ENCODE data around the gene NPIPA1.
"Not testable (repeated sequence)": the region's sequence is repeated elsewhere in the genome, so short reads cannot be mapped to it uniquely, and the experiment has no call there.

NPIPA1 gene

DNA sequence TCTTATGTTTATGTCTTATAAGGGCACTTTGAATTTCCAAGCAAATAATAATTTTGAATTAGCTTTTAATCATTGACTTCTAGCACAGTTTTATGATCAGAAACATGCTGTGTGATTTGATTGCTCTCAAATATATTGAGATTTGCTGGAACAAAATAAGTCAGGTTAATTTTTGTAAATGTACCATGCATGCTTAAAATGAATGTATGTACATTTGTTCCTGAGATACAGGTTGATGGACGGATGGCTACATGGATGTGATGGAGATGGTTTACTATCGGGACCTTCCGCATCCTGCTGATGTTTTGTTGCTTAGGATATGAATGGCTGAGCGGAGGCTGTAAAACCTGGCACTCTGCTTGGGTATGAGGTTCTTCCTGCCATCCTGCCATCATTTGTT lies at the start of gene NPIPA1:
TSS of gene NPIPA1 (plus strand) at position 301 of the 400 bp plus-strand sequence. CDS start at position 301, 0 bp downstream.
- H3K27me3 Mint-ChIP-seq, H3K4me1 Mint-ChIP-seq, H3K27ac Mint-ChIP-seq, H3K9me3 Mint-ChIP-seq, H3K36me3 Mint-ChIP-seq, ATAC-seq, H3K4me3 Mint-ChIP-seq: not testable (repeated sequence)

DNA sequence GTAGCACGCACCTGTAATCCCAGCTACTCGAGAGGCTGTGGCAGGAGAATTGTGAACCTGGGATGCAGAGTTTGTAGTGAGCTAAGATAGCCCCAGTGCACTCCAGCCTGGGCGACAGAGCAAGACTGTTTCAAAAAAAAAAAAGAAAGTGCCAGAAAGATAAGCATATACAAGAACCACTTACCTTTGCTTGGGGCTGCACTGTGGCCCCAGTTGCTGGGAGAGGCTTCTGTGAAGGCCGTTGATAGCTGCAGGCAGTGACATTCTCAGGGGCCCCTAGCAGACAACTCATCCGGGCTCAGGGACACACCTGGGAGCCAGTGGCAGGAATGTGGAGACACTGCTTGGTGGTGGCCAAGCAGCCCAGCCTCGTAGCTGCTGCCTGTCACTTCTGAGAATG lies 45.1 kb upstream of the NPIPA1 start:
- H3K36me3 Mint-ChIP-seq, H3K27me3 Mint-ChIP-seq, H3K4me1 Mint-ChIP-seq, H3K27ac Mint-ChIP-seq, H3K9me3 Mint-ChIP-seq, ATAC-seq, H3K4me3 Mint-ChIP-seq: not testable (repeated sequence)

DNA sequence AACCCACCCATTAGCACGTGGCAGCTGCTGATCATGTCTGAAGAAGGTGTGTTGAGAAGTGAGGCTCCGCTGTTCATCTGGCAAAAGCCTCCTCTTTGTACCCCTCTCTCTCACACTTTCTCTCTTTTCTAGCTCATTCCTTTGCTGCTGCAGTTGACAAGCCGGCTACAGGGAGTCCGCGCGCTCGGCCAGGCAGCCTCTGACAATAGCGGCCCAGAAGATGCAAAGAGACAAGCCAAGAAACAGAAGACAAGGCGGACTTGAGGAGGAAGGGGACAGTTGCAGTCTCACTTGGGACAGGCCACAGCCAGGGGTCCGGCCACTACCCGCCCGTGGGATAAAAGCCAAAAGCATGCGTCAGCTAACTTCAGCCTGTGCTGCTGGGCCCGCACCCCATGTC lies 41.9 kb upstream of the NPIPA1 start:
- H3K36me3 Mint-ChIP-seq, H3K4me1 Mint-ChIP-seq, H3K27me3 Mint-ChIP-seq, H3K9me3 Mint-ChIP-seq, ATAC-seq, H3K27ac Mint-ChIP-seq, H3K4me3 Mint-ChIP-seq: not testable (repeated sequence)

DNA sequence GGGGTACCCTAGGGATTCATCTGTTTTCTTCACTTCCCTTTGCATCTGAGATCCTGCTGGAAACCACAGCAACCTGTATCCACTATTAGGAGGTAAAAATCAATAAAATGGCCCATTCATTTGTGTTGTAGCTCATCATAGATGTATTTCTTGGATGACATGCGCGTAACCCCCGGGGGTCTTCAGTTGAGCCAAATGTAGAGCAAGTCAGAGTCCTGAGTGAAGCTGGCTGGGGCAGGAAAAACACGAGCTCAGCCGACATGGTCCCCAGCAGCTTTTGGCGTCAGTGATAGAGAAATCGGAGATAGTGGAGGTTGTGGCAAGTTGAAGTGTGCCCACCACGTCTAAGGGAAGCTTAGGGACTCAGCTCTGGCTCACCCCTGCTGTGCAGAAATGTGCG lies 41.2 kb upstream of the NPIPA1 start:
- not testable (repeated sequence) for H3K4me1 Mint-ChIP-seq, ATAC-seq, H3K9me3 Mint-ChIP-seq, H3K4me3 Mint-ChIP-seq, H3K27me3 Mint-ChIP-seq, H3K36me3 Mint-ChIP-seq, H3K27ac Mint-ChIP-seq

DNA sequence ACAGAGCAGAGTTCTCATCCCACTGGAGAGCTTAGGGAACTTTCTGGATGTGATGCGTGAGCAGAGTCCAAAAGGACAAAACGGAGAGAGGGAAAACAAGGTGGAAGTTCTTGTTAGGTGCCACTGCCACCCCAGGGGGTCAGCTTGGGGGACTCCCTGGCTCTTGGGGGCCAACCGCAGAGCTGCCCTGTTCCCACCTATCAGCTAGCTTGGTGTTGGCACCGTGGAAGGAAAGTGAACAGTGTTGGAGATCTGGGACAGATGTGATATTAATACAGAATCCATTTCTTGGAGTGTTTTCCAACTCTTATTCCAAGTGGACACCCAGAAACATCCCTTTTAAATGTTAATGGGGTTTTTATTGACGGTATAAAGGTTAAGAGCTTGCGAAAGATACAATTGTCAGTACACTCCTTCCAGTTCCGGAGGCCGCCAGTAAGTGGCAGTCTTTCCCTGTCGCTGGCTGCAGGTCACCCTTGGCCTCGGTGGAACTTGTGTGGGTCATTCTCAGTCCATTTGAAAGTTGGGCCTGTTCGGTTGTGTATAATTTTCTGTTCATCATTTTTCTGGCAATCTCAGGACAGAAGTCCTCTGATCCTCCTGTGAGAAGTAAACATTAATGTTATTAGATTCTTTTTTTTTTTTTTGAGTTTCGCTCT lies 40.1 kb upstream of the NPIPA1 start:
- not testable (repeated sequence) for H3K4me3 Mint-ChIP-seq, H3K9me3 Mint-ChIP-seq, H3K27me3 Mint-ChIP-seq, H3K4me1 Mint-ChIP-seq, H3K36me3 Mint-ChIP-seq, H3K27ac Mint-ChIP-seq, ATAC-seq

DNA sequence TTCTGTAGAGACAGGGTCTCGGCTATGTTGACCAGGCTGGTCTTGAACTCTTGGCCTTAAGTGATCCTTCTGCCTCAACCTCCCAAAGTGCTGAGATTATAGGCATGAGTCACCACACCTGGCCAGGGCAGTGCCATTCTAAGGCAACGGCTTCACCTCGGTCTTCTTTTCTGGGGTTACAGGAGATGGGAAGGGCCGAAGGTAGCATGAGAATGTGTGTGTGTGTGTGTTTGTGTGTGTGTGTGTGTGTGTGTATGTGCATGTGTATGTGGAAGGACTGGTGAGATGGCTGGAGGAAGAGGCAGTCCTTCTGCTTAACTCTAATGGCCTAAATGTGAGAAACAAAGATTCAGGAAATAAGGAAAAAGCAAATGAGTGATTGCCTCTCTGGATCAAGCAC lies 39.1 kb upstream of the NPIPA1 start:
- H3K4me3 Mint-ChIP-seq, H3K4me1 Mint-ChIP-seq, ATAC-seq, H3K9me3 Mint-ChIP-seq, H3K27me3 Mint-ChIP-seq, H3K27ac Mint-ChIP-seq, H3K36me3 Mint-ChIP-seq: not testable (repeated sequence)

DNA sequence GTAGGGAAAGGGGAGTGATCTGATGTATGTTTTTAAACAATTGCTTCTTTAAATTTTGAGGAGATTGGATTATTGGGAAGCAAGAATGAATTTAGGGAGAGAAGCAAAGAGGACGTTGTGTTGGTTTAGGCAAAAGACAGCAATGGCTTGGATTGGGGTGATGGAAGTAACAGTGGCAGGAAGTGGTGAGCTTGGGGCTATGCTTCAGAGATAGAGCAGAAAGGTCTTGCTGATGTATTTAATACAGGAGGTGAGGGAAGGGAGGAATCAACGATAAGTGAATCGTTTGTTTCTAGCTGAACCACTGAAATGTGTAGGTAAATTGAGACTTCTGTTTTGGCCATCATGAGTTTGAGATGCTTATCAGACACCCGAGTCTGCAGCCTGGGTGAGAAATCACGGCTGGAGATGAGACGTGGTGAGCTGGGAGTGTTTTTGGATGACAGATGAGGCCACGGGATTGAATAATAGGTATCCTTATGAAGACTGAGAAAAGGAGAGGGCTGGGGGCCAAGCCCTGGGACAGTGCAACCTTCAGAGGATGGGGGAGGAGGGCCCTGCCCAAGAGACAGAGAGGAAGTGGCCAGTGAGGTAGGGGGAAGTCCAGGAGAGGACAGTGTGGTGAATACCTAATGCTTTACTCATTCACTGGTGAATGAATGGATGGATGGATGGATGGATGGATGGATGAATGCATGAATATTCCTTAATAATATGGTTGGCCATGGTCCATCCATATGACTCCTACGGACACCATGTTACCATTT lies 33.9 kb upstream of the NPIPA1 start:
- not testable (repeated sequence) for H3K9me3 Mint-ChIP-seq, H3K4me3 Mint-ChIP-seq, H3K4me1 Mint-ChIP-seq, H3K27me3 Mint-ChIP-seq, H3K36me3 Mint-ChIP-seq
- H3K27ac Mint-ChIP-seq: peak overlapping the region; percentile 53
- peak; percentile 64 for ATAC-seq

DNA sequence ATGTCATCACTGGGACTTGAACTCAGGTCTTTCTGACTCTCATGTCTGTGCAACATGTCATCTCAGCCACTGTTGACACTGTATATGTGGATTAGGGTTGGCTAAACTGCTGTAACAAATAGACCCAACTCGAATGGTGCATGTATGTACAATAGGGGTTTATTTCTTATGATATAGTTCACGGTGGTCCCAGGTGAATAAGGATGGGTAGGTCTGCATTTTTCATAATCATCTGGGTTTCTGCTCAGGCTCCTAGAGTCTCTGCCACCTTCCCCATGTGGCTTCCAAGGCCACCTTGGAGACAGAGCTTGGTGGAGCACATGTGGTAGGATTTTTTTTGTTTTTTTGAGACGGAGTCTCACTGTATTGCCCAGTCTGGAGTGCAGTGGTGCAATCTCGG lies 27.5 kb upstream of the NPIPA1 start:
- ATAC-seq, H3K4me1 Mint-ChIP-seq, H3K4me3 Mint-ChIP-seq, H3K9me3 Mint-ChIP-seq, H3K36me3 Mint-ChIP-seq, H3K27me3 Mint-ChIP-seq, H3K27ac Mint-ChIP-seq: not testable (repeated sequence)

DNA sequence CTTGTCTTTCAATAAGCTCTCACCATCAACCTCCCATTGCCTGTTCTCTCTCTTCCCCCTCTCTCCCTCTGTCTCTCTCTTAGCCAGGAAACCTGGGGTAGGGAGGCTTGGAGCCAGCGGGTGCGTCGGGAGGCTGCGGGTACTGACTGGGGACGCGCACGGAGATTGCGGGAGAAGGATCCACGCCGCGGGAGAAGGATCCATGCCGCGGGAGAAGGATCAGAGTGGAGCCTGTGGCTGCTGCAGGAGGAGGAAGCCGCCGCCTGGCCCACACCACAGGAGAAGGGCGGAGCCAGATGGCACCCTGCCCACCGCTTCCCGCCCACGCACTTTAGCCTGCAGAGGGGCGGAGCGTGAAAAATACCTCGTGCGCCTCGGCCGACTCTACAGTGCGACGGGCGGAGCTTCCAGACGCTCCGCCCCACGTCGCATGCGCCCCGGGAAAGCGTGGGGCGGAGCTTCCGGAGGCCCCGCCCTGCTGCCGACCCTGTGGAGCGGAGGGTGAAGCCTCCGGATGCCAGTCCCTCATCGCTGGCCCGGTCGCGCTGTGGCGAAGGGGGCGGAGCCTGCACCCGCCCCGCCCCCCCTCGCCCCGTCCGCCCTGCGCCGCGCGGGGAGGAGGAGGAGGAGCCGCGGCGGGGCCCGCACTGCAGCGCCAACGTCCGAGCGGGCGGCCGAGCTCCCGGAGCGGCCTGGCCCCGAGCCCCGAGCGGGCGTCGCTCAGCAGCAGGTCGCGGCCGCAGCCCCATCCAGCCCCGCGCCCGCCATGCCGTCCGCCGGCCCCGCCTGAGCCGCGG lies 26.2 kb upstream of the NPIPA1 start:
- not testable (repeated sequence) for H3K27me3 Mint-ChIP-seq, H3K9me3 Mint-ChIP-seq, H3K4me3 Mint-ChIP-seq, H3K4me1 Mint-ChIP-seq, H3K27ac Mint-ChIP-seq, H3K36me3 Mint-ChIP-seq
- peak; percentile 89 for ATAC-seq

DNA sequence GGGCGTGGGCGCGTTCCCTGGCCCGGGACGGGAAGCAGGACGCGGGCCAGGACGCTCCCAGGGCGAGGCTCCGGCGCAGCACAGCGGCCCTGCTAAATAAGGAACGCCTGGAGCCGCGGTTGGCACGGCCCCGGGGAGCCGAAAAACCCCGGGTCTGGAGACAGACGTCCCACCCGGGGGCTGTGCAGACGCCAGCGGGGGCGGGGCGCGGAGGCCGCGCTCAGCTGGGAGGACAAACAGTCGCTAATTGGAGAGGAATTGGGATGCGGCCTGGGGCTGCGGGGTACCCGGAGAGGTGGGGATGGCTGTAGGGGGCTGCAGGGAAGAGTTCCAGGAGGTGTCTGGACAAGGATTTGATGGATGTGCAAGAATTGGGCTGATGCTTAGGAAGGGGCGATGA lies 25.3 kb upstream of the NPIPA1 start:
- not testable (repeated sequence) for H3K36me3 Mint-ChIP-seq, ATAC-seq, H3K27me3 Mint-ChIP-seq, H3K27ac Mint-ChIP-seq, H3K9me3 Mint-ChIP-seq, H3K4me1 Mint-ChIP-seq
- peak overlapping the region; percentile 83 for H3K4me3 Mint-ChIP-seq

DNA sequence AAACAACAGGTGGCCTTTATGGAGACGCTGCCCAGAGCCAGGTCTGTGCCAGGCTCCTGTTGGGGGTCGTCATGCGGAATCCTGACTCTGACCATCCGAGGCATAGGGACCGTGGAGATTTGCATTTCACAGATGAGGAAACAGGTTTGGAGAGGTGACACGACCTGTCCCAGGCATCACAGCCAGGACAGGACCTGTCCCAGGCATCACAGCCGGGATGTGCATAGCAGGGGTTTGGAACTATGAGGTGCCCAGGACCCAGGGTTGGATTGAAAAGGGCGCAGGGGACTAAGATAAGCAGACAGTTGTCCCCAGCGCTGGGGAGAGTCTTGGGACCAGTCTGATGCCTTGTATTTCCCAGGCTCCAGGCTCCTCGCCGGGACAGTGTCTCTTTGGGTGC lies 24.7 kb upstream of the NPIPA1 start:
- not testable (repeated sequence) for H3K4me1 Mint-ChIP-seq, H3K27ac Mint-ChIP-seq, H3K27me3 Mint-ChIP-seq, ATAC-seq, H3K4me3 Mint-ChIP-seq, H3K9me3 Mint-ChIP-seq, H3K36me3 Mint-ChIP-seq

DNA sequence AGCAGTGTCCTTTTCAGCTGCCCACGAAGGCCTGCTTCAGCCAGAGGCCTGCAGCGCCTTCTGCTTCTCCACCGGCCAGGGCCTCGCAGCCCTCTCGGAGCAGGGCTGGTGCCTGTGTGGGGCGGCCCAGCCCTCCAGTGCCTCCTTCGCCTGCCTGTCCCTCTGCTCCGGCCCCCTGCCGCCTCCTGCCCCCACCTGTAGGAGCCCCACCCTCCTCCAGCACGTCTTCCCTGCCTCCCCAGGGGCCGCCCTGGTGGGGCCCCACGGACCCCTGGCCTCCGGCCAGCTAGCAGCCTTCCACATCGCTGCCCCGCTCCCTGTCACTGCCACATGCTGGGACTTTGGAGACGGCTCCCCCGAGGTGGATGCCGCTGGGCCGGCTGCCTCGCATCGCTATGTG lies 18.7 kb upstream of the NPIPA1 start:
- not testable (repeated sequence) for ATAC-seq, H3K27ac Mint-ChIP-seq, H3K36me3 Mint-ChIP-seq, H3K27me3 Mint-ChIP-seq, H3K4me1 Mint-ChIP-seq, H3K4me3 Mint-ChIP-seq, H3K9me3 Mint-ChIP-seq

DNA sequence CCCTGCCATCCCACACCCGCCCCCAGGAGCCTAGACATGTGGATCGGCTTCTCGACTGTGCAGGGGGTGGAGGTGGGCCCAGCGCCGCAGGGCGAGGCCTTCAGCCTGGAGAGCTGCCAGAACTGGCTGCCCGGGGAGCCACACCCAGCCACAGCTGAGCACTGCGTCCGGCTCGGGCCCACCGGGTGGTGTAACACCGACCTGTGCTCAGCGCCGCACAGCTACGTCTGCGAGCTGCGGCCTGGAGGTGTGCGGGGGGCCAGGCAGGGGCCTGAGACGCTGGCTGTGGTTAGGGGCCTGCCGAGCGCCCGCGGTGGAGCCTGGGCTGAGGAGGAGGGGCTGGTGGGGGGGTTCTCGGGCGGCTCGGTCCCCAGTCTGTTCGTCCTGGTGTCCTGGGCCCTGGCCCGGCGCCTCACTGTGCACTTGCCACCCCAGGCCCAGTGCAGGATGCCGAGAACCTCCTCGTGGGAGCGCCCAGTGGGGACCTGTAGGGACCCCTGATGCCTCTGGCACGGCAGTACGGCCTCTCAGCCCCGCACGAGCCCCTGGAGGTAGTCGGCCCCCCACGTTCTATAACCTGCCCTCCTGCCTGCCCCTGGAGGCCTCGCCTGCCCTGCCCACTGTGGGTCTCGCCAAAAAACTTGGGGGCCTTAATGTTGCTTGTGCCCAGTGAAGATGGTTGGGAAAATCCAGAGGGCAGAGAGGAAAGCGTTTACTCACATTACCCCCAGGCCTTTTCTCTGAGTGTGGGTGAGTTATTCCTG lies 17.2 kb upstream of the NPIPA1 start:
- H3K4me1 Mint-ChIP-seq, H3K27me3 Mint-ChIP-seq, H3K36me3 Mint-ChIP-seq, H3K9me3 Mint-ChIP-seq, H3K27ac Mint-ChIP-seq, H3K4me3 Mint-ChIP-seq, ATAC-seq: not testable (repeated sequence)

DNA sequence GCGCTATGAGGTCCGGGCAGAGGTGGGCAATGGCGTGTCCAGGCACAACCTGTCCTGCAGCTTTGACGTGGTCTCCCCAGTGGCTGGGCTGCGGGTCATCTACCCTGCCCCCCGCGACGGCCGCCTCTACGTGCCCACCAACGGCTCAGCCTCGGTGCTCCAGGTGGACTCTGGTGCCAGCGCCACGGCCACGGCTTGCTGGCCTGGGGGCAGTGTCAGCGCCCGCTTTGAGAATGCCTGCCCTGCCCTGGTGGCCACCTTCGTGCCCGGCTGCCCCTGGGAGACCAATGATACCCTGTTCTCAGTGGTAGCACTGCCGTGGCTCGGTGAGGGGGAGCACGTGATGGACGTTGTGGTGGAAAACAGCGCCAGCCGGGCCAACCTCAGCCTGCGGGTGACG lies 15.0 kb upstream of the NPIPA1 start:
- ATAC-seq, H3K4me1 Mint-ChIP-seq, H3K4me3 Mint-ChIP-seq: not testable (repeated sequence)

DNA sequence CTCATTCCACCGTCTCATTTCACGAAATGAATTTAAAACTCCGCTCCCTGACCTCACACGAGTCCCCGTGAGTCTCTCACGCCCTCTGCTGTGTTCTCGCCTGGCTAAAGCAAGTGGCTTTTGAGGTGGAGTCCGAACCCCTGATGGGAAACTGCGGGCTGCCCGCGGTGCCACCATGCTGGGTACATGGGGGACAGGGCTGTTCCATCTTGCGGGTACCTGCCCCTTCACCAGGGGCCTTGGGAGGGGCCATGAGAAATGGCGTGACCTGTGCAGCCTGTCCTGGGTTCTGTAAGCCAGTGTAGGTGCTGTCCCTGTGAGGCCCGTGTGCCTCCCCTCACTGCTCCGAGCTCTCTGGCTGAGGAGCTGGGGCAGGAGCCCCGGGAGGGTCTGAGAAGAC lies 14.3 kb upstream of the NPIPA1 start:
- not testable (repeated sequence) for H3K36me3 Mint-ChIP-seq, H3K27me3 Mint-ChIP-seq, H3K4me3 Mint-ChIP-seq, H3K27ac Mint-ChIP-seq, H3K9me3 Mint-ChIP-seq, H3K4me1 Mint-ChIP-seq, ATAC-seq

More for the DNA sequence above, 15.0 kb upstream of the NPIPA1 start:
- not testable (repeated sequence) for H3K27ac Mint-ChIP-seq, H3K9me3 Mint-ChIP-seq, H3K27me3 Mint-ChIP-seq, H3K36me3 Mint-ChIP-seq

Data from stimulated activated memory B cell treated with anti-CD40 and anti-IgM and Interleukin-4, amounts not matched to agents 10 μg/mL and 1 μg/mL and 100 μg/mL, for 72 hours (primary cell).